WI38 (cell line): ENCODE data around the gene CRYAB.

Experiments used
- H3K4me3 ChIP-seq: 2 replicates; pipeline ENCODE4 v1.5.1; 2011; ENCODE audit warnings: low read depth, mild to moderate bottlenecking, control low read depth, low read length
- TF ChIP-seq, protein P1 (sequence below): IDR thresholded peaks from 2 replicates; pipeline ENCODE4 v1.5.1; 2012; ENCODE audit warnings: low read depth, mild to moderate bottlenecking, control low read depth, low read length

CRYAB gene

DNA sequence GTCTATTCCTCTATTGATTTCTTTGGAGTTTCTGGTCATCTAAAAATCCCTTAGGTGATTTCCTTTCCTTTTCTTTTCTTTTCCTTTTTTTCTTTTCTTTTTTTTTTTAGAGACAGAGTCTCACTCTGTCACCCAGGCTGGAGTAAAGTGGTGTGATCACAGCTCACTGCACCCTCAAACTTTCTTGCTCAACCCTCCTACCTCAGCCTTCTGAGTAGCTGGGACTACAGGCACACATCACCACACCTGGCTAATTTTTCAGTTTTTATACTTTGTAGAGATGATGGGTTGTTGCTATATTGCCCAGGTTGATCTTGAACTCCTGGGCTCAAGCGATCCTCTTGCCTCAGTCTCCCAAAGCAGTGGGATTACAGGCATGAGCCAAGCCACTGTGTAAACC is 5.2 kb upstream of the CRYAB start:
- H3K4me3 ChIP-seq = no peak overlapping the region
- TF ChIP-seq, protein P1, sequence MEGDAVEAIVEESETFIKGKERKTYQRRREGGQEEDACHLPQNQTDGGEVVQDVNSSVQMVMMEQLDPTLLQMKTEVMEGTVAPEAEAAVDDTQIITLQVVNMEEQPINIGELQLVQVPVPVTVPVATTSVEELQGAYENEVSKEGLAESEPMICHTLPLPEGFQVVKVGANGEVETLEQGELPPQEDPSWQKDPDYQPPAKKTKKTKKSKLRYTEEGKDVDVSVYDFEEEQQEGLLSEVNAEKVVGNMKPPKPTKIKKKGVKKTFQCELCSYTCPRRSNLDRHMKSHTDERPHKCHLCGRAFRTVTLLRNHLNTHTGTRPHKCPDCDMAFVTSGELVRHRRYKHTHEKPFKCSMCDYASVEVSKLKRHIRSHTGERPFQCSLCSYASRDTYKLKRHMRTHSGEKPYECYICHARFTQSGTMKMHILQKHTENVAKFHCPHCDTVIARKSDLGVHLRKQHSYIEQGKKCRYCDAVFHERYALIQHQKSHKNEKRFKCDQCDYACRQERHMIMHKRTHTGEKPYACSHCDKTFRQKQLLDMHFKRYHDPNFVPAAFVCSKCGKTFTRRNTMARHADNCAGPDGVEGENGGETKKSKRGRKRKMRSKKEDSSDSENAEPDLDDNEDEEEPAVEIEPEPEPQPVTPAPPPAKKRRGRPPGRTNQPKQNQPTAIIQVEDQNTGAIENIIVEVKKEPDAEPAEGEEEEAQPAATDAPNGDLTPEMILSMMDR = no peak

DNA sequence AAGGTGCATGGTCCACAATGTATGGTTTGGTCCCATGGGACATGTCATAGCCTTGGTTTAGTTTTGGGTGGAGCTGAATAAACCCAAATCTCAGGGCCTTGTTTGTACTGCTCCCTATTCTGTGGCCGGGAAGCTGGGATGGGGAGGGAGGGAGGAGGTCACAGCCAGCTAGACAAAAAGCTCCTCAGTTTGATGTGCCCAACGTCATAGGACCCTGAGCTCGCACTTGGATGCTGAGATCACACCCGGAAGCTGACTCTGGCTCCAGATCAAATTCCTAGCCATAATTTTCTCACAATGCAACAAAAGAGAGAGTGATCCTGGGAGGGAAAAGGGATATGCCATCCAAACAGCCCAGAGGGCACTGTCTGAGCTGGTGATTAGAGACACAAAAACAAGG is 2.4 kb upstream of the CRYAB start:
- H3K4me3 ChIP-seq = no peak overlapping the region
- TF ChIP-seq, protein P1 = no peak

DNA sequence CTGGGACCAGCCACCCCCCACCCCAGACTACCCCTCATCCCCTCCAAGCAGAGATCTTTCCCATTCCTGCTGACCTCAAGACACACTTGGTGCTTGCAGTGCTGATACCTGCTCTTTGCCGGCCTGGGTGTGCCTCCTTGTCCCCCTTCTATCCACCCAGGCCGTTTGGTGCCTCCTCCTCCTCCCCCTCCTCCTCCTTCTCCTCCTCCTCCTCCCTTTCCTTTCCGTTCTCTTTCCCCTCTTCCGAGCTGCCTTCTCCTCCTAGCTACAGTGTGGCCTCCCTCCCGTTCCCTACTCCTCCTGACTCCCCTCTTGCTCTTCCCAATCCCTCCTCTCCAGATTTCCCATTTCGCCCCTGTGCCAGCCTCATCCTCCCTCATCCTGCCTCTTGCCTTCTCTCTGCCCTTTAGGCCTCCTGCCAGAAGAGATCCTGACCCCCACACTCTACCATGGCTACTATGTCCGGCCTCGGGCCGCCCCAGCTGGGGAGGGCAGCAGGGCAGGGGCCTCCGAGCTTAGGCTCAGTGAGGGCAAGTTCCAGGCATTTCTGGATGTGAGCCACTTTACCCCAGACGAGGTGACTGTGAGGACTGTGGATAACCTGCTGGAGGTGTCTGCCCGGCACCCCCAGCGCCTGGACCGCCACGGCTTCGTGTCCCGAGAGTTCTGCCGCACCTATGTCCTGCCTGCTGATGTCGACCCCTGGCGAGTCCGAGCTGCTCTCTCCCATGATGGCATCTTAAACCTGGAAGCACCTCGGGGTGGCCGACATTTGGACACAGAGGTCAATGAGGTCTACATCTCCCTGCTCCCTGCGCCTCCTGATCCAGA is 1.7 kb upstream of the CRYAB start:
- TF ChIP-seq, protein P1 = no peak
- no peak overlapping the region for H3K4me3 ChIP-seq

DNA sequence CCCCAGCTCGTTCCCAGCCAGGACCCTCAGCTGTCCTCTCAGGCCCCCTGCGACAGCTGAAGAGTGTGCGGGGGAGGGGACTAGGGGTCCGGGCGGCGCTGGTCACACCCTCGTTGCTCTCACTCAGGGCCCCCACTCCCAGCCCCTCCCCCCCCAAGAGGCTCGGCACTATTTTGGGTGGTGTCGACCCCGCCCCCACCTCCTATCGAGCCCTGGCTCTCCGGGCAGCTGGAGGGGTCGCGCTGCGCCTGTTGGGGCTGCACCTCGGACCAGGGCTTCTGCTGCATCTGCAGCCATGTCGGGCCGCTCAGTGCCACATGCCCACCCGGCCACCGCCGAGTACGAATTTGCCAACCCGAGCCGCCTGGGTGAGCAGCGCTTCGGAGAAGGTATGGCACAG is 965 bp upstream of the CRYAB start, which contains the start of gene HSPB2:
Gene HSPB2 (plus strand): TSS at position 200 of the 400 bp plus-strand sequence. CDS start 96 bp downstream, at position 296.
- TF ChIP-seq, protein P1 = no peak
- H3K4me3 ChIP-seq = no peak within 1 kb of the TSS

DNA sequence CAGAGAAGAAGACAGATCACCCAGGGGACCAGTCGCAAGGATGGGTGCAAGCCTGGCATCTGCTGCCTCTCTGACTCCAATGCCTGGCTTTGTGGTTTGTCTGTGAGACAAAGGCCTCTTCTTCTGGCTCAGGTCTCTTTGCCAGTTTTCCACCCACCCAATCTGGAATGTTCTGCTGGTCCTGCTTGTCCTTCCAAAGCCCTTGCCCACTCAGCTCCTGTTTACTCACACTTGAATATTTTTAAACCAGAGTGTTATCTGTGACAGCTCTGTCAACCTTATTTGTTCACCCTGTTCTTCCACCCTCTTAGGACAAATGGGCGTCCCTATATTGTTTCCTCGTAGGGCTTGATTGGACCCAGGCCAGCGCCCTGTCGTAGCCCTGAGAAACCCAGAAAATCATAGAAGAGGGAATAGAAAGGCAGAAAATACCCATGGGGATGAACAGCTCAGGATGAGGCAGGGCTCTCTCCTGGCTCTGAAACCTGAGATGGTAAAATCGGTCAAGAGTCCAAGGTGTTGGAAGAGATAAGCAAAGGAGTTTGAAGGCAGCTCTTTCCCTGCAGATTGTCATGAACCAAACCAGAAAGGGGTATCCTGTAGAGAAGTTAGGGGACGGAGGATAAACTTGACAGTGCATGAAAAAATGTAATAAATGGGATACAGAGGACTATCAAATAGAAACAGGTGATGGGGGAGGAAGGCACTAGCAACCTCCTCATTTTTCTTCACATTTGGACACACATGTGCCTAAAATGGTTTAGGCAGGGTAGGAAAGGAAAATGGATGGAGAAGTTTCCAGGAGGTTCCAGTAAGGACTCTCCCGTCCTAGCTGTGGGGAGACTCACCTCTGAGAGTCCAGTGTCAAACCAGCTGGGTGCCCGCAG is 651 bp downstream of the CRYAB start:
- TF ChIP-seq, protein P1 = no peak
- H3K4me3 ChIP-seq = no peak overlapping the region

DNA sequence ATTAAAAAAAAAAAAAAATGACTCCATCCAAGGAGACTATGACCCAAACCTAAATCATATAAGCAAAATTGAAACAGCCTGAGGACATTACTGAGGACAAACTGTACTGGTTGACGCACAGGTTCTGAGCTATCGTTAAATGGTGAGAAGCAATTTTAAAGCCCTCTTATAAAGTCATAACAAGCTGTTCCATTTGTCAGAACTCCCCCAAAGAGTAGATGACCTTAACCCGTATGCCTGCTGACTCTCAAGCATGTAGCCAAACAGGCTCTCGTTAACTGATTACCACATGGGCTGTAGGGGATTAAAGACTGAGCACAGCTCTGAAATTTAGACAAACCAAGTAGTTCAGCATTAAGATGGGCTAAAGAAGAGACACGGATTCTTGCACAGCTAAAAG is 2.2 kb downstream of the CRYAB start:
- TF ChIP-seq, protein P1 = no peak
- no peak overlapping the region for H3K4me3 ChIP-seq
